ENCODE measurements around the gene RHNO1. TPM values are rescaled to one million over a fixed set of nuclear protein-coding genes. Genes with fewer than 3 reads are reported as not detected.

RHNO1 gene, protein sequence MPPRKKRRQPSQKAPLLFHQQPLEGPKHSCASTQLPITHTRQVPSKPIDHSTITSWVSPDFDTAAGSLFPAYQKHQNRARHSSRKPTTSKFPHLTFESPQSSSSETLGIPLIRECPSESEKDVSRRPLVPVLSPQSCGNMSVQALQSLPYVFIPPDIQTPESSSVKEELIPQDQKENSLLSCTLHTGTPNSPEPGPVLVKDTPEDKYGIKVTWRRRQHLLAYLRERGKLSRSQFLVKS
- total RNA-seq (2014; rRNA removed), result 42.0 and 43.3 TPM in 2 replicates
- Bru-seq, nascent RNA, result percentile 69 among the genes with signal in this experiment
- BruChase-seq, experiment 1, labeled RNA remaining after a 6-hour chase, result percentile 84 among the genes with signal in this experiment
- percentile 72 among the genes with signal in this experiment for BruChase-seq, experiment 2, labeled RNA remaining after a 2-hour chase
- long read RNA-seq, transcript RHNO1-204 (3 exons, 1,870 nt), result major isoform, 37 of 45 reads
- long read RNA-seq, partial matches to known transcripts, result 5 of 45 reads
- long read RNA-seq, other reads (novel, unspliced or antisense), result 1 of 45 reads

- Histone ChIP-seq H3K9me2 (replicated peaks; ENCODE audit: low read length) (no peaks in the 10 kb centered on the region), H2AFZ (ENCODE audit: low read length) (peak within 1 kb of the TSS; percentile 85), H3K4me2 (ENCODE audit: low read length) (peak within 1 kb of the TSS; percentile 100), H3F3A (ENCODE audit: low read length, unreplicated experiment) (no peaks in the 10 kb centered on the region), H3K27ac (ENCODE audit: low read length) (peak within 1 kb of the TSS; percentile 70), H3K4me1 (ENCODE audit: insufficient read depth, low read length) (peaks cover 13% of the 10 kb centered on the region), H3K79me2 (ENCODE audit: low read length) (peaks cover 92% of the 10 kb centered on the region), H3K9me3 (ENCODE audit: low read length) (no peaks in the 10 kb centered on the region), H3K27me3 (ENCODE audit: low read length) (no peaks in the 10 kb centered on the region), H4K20me1 (ENCODE audit: low read length) (no peaks in the 10 kb centered on the region), H3K4me3 (ENCODE audit: low read length) (peak within 1 kb of the TSS; percentile 72), H3K36me3 (ENCODE audit: low read depth, low read length) (peaks cover 14% of the 10 kb centered on the region), H3K9ac (ENCODE audit: low read length) (peak within 1 kb of the TSS; percentile 96)
- TF ChIP-seq EZH2phosphoT487 (IDR thresholded peaks at IDR 0.05; ENCODE audit: borderline replicate concordance, low read length), result no peak
- TF ChIP-seq CTCF (conservative IDR thresholded peaks at IDR 0.05; ENCODE audit: low read depth, low read length), result no peak
- no peak for TF ChIP-seq EZH2 (IDR thresholded peaks at IDR 0.05; ENCODE audit: low read length, unreplicated experiment)
- intact Hi-C loops (cut with micrococcal nuclease), result loop anchor here (2.0 to 5.0 kb wide), 2 partner anchors 14 to 65 kb away; partner anchors contain the start of genes ITFG2 and TULP3
- ChIA-PET CTCF (no interaction called here), POLR2A (ENCODE audit: unreplicated experiment) (interaction anchor here (0.6 kb wide), 1 partner anchor 45 kb away, joined by 3 read pairs; no protein-coding TSS in a partner anchor)
- TSS peak; percentile 73 for BruUV-seq (replicated peaks)
- ATAC-seq (peak; percentile 84), DNase-seq (peak; percentile 85)
Observed at GRCh38 chr12:2877047-2877952, at the start of gene RHNO1, which contains the start of gene FOXM1. TSS of gene RHNO1 (plus strand) at chr12:2877223. CDS start at chr12:2885367, 8,144 bp downstream. TSS of gene FOXM1 (minus strand) at chr12:2877174. CDS start at chr12:2874478, 2,696 bp downstream.

DNA sequence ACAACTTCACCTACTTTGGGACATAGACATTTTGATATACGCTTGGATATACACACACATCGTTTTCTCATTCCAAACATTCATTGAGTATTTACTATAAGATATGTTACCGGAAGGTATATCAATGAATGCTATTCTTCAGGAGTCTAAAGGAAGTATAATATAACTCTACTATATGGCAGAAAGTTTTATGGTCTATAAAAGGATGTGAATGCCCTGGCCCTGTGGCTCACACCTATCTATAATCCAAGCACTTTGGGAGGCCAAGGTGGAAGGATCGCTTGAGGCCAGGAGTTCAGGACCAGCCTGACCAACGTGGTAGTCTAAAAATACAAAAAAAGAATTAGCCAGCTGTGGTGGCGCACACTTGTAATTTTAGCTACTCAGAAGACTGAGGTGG lies 47.7 kb upstream of the RHNO1 start:
- no peak for ATAC-seq
- ChIA-PET POLR2A (ENCODE audit: unreplicated experiment) (no interaction called here), CTCF (no interaction called here)
- Histone ChIP-seq H3F3A (ENCODE audit: low read length, unreplicated experiment) (no peaks in the 10 kb centered on the region), H3K9me2 (replicated peaks; ENCODE audit: low read length) (no peaks in the 10 kb centered on the region), H3K27ac (ENCODE audit: low read length) (no peak overlapping the region), H3K36me3 (ENCODE audit: low read depth, low read length) (peaks cover 7% of the 10 kb centered on the region; the same call in 1 of the 2 replicates), H3K4me1 (ENCODE audit: insufficient read depth, low read length) (no peaks in the 10 kb centered on the region), H3K27me3 (ENCODE audit: low read length) (no peaks in the 10 kb centered on the region), H3K4me3 (ENCODE audit: low read length) (no peak overlapping the region), H3K9me3 (ENCODE audit: low read length) (no peaks in the 10 kb centered on the region), H3K4me2 (ENCODE audit: low read length) (no peak overlapping the region), H3K79me2 (ENCODE audit: low read length) (no peaks in the 10 kb centered on the region), H4K20me1 (ENCODE audit: low read length) (no peaks in the 10 kb centered on the region), H2AFZ (ENCODE audit: low read length) (no peak overlapping the region), H3K9ac (ENCODE audit: low read length) (no peak overlapping the region)
- no peak for DNase-seq
- TF ChIP-seq CTCF (conservative IDR thresholded peaks at IDR 0.05; ENCODE audit: low read depth, low read length) (no peak), EZH2 (IDR thresholded peaks at IDR 0.05; ENCODE audit: low read length, unreplicated experiment) (no peak), EZH2phosphoT487 (IDR thresholded peaks at IDR 0.05; ENCODE audit: borderline replicate concordance, low read length) (no peak)
- intact Hi-C loops (cut with micrococcal nuclease), result no loop called here
- no TSS peak for BruUV-seq (replicated peaks)
